ENCODE measurements around the gene HEG1. TPM values are rescaled to one million over a fixed set of nuclear protein-coding genes. Genes with fewer than 3 reads are reported as not detected.

HEG1 gene
- total RNA-seq, 4 donors from 2014 or later, result 95.2 to 238 (median 147) TPM

DNA sequence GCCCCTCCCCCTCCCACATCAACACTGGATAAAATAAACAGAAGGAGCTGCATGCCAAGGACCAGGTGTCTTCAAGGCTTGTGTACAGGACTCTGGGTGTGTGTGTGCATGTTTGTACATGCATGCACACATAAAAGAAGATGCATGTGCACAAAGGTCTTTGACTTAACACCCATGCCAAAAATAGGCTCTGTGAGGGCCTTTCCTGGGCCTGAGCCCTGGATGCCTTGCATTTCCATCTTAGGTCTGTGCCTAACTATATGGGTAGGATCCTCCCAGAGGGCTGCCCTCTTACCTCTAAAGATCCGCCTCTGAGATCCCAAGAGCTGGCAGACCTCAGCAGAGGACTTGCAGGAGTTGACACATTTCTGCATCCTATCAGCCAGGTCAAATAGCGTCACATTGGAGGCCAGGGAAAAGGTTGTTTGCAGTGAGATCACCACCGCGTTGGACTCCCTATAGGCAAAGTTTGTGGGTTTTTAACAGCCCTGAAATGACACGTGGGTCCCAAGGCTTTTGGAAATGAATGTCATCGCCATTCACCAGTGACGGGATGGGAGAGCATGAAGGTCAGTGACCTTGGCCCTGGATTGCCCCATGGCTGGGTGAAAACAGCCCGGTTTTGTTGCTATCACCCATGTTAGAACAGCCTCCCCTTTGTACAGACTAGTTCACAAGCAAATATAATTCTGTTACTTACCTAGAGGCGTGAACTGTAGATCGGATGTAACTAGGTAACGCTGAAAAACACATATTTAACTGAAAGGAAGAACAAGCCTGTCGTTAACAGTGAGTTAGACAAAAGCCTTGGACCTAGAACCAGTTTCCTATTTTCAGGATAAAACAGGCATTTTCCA is 54.0 kb downstream of the HEG1 start:
- ATAC-seq (ENCODE audit: low FRiP score) (no peak), DNase-seq (ENCODE audit: low spot score) (no peak)
- TF ChIP-seq, protein P1, sequence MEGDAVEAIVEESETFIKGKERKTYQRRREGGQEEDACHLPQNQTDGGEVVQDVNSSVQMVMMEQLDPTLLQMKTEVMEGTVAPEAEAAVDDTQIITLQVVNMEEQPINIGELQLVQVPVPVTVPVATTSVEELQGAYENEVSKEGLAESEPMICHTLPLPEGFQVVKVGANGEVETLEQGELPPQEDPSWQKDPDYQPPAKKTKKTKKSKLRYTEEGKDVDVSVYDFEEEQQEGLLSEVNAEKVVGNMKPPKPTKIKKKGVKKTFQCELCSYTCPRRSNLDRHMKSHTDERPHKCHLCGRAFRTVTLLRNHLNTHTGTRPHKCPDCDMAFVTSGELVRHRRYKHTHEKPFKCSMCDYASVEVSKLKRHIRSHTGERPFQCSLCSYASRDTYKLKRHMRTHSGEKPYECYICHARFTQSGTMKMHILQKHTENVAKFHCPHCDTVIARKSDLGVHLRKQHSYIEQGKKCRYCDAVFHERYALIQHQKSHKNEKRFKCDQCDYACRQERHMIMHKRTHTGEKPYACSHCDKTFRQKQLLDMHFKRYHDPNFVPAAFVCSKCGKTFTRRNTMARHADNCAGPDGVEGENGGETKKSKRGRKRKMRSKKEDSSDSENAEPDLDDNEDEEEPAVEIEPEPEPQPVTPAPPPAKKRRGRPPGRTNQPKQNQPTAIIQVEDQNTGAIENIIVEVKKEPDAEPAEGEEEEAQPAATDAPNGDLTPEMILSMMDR (IDR thresholded peaks at IDR 0.05), result no peak

DNA sequence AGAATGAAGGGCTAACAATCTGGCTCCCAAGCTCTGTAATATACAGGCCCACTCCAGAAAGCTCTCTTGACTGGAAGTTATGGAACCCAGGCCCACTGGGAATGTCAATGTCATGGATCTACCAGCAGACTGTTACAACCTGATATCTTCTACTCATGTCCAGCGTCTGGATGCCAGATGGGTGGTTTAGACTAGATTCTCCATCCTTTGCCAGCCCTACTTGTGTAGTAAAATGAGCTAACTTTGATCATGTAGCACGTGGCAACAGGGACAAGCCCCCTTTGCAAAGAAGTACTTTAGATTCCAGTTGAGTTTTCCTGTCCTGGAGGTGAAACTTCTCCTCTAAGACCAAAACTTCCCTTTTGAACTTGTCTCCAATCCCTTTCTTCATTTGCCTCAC is 55.1 kb downstream of the HEG1 start:
- DNase-seq (ENCODE audit: low spot score) (no peak), ATAC-seq (ENCODE audit: low FRiP score) (no peak)
- TF ChIP-seq, protein P1 (IDR thresholded peaks at IDR 0.05), result no peak

GRCh38 chr3:124999897-125000435 is 55.8 kb downstream of the HEG1 start:
- DNase-seq (ENCODE audit: low spot score) (no peak), ATAC-seq (ENCODE audit: low FRiP score) (no peak)
- TF ChIP-seq, protein P1 (IDR thresholded peaks at IDR 0.05), result no peak

DNA sequence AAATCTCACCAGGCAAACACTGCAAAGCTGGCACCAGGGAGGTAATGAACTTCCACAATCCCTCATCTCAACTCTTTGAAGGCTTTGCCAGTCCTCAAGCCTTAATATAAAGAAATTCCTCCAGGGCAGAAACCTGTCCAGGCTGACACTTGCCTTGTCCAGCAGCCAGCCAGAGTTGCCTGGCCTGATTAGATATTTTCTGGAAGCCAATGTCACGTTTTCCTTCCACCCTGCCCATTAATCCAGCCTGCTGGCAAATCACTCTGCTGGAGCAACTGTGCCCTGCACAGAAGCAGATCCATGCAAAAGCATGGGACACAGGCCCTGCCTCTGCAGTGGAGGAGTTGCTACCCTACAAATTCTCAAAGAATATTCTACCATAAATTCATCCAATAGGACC is 56.5 kb downstream of the HEG1 start:
- DNase-seq (ENCODE audit: low spot score) (no peak), ATAC-seq (ENCODE audit: low FRiP score) (no peak)
- TF ChIP-seq, protein P1 (IDR thresholded peaks at IDR 0.05), result no peak

GRCh38 chr3:124998247-124998630 is 57.6 kb downstream of the HEG1 start:
- TF ChIP-seq, protein P1 (IDR thresholded peaks at IDR 0.05), result no peak
- DNase-seq (ENCODE audit: low spot score) (no peak), ATAC-seq (ENCODE audit: low FRiP score) (no peak)

- DNase-seq (ENCODE audit: low spot score) (no peak), ATAC-seq (ENCODE audit: low FRiP score) (no peak)
- TF ChIP-seq, protein P1 (IDR thresholded peaks at IDR 0.05), result no peak
Observed at GRCh38 chr3:124997303-124998246, 58.2 kb downstream of the HEG1 start.
